ENCODE data around the gene SPACA1. TPM values are rescaled to one million over a fixed set of nuclear protein-coding genes. Genes with fewer than 3 reads are reported as not detected.

Gene SPACA1
- total and polyA plus RNA-seq, 9 of the 15 experiments (the other 6 are each of a cell fraction or from before 2014, with no cell fraction given) = not detected

GRCh38 chr6:88031550-88031949 lies 16.1 kb upstream of the SPACA1 start (continued):
- TF ChIP-seq ZNF280B (CRISPR knock-in tag; IDR thresholded peaks at IDR 0.05) (peak; percentile 93), ZNF668 (CRISPR knock-in tag; IDR thresholded peaks at IDR 0.05) (no peak), ZNF165 (CRISPR knock-in tag; IDR thresholded peaks at IDR 0.05; ENCODE audit: borderline replicate concordance) (no peak), MCM7 (IDR thresholded peaks at IDR 0.05) (no peak), RFX7 (CRISPR knock-in tag; IDR thresholded peaks at IDR 0.05) (no peak), TRIM28 (IDR thresholded peaks at IDR 0.05) (peak; percentile 92), PTBP1 (IDR thresholded peaks at IDR 0.05; ENCODE audit: low read depth, low read length) (no peak), HNRNPL (IDR thresholded peaks at IDR 0.05; ENCODE audit: low read depth, low read length) (no peak), ETV6 (IDR thresholded peaks at IDR 0.05; ENCODE audit: borderline replicate concordance in 1 of 2, low read depth in 2 of 2, low read length in 1 of 2) (no peak), ETV6 (CRISPR knock-in tag; IDR thresholded peaks at IDR 0.05; ENCODE audit: borderline replicate concordance) (no peak), ZEB2 (IDR thresholded peaks at IDR 0.05) (0 out of 2 replicates have a peak, but pooled peaks have one; percentile 20), CBX1 (IDR thresholded peaks at IDR 0.05; ENCODE audit: low read depth) (peak; percentile 92), PTTG1 (tag; IDR thresholded peaks at IDR 0.05; ENCODE audit: low read depth) (no peak), ZBTB26 (CRISPR knock-in tag; IDR thresholded peaks at IDR 0.05) (no peak), HOXB6 (CRISPR knock-in tag; IDR thresholded peaks at IDR 0.05; ENCODE audit: borderline replicate concordance) (no peak), FOXA1 (IDR thresholded peaks at IDR 0.05; ENCODE audit: borderline replicate concordance) (no peak), PRMT5 (CRISPR knock-in tag; IDR thresholded peaks at IDR 0.05) (no peak), CHCHD3 (CRISPR knock-in tag; IDR thresholded peaks at IDR 0.05) (no peak)
- TF ChIP-seq, protein P1, sequence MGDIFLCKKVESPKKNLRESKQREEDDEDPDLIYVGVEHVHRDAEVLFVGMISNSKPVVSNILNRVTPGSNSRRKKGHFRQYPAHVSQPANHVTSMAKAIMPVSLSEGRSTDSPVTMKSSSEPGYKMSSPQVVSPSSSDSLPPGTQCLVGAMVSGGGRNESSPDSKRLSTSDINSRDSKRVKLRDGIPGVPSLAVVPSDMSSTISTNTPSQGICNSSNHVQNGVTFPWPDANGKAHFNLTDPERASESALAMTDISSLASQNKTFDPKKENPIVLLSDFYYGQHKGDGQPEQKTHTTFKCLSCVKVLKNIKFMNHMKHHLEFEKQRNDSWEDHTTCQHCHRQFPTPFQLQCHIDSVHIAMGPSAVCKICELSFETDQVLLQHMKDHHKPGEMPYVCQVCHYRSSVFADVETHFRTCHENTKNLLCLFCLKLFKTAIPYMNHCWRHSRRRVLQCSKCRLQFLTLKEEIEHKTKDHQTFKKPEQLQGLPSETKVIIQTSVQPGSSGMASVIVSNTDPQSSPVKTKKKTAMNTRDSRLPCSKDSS (IDR thresholded peaks at IDR 0.05; ENCODE audit: low read depth, partially characterized antibody) = peak; percentile 63
- TF ChIP-seq, protein P2, sequence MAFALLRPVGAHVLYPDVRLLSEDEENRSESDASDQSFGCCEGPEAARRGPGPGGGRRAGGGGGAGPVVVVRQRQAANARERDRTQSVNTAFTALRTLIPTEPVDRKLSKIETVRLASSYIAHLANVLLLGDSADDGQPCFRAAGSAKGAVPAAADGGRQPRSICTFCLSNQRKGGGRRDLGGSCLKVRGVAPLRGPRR (CRISPR knock-in tag; IDR thresholded peaks at IDR 0.05) = no peak
- TF ChIP-seq, protein P3, sequence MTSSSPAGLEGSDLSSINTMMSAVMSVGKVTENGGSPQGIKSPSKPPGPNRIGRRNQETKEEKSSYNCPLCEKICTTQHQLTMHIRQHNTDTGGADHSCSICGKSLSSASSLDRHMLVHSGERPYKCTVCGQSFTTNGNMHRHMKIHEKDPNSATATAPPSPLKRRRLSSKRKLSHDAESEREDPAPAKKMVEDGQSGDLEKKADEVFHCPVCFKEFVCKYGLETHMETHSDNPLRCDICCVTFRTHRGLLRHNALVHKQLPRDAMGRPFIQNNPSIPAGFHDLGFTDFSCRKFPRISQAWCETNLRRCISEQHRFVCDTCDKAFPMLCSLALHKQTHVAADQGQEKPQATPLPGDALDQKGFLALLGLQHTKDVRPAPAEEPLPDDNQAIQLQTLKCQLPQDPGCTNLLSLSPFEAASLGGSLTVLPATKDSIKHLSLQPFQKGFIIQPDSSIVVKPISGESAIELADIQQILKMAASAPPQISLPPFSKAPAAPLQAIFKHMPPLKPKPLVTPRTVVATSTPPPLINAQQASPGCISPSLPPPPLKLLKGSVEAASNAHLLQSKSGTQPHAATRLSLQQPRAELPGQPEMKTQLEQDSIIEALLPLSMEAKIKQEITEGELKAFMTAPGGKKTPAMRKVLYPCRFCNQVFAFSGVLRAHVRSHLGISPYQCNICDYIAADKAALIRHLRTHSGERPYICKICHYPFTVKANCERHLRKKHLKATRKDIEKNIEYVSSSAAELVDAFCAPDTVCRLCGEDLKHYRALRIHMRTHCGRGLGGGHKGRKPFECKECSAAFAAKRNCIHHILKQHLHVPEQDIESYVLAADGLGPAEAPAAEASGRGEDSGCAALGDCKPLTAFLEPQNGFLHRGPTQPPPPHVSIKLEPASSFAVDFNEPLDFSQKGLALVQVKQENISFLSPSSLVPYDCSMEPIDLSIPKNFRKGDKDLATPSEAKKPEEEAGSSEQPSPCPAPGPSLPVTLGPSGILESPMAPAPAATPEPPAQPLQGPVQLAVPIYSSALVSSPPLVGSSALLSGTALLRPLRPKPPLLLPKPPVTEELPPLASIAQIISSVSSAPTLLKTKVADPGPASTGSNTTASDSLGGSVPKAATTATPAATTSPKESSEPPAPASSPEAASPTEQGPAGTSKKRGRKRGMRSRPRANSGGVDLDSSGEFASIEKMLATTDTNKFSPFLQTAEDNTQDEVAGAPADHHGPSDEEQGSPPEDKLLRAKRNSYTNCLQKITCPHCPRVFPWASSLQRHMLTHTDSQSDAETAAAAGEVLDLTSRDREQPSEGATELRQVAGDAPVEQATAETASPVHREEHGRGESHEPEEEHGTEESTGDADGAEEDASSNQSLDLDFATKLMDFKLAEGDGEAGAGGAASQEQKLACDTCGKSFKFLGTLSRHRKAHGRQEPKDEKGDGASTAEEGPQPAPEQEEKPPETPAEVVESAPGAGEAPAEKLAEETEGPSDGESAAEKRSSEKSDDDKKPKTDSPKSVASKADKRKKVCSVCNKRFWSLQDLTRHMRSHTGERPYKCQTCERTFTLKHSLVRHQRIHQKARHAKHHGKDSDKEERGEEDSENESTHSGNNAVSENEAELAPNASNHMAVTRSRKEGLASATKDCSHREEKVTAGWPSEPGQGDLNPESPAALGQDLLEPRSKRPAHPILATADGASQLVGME (CRISPR knock-in tag; IDR thresholded peaks at IDR 0.05) = no peak

Measured in K562 (cell line).